H1 (cell line): ENCODE results near the gene CCBE1. TPM values are rescaled to one million over a fixed set of nuclear protein-coding genes. Genes with fewer than 3 reads are reported as not detected.

Experiments used
- CTCF ChIA-PET: fragments of 300-600 bp; sonication (Branson Sonifier 250); formaldehyde crosslinking; loops from one replicate; lab custom pipeline; 2021; ENCODE audit not compliant: partially characterized antibody; lab: Charles Lee
- POLR2A ChIA-PET: fragments of 300-600 bp; sonication (Branson Sonifier 250); formaldehyde crosslinking; loops from one replicate; lab custom pipeline; 2021; ENCODE audit warnings: inconsistent platforms; ENCODE audit not compliant: partially characterized antibody; lab: Charles Lee
- DNase-seq, 2 experiments: peaks; one replicate each; pipeline versions ENCODE4 v3.0.0 to v3.0.0-alpha.2; 2010 to 2022; ENCODE audit warnings: low spot score in 2 of 2, low read depth in 1 of 2, mixed read lengths in 1 of 2
- FAIRE-seq: peaks from 2 replicates; lab custom pipeline; 2011; peaks lifted over from hg19 to GRCh38; lab: Jason Lieb, UNC
- H2AFZ ChIP-seq: 2 replicates; pipeline ENCODE4 v1.8.1; 2012; ENCODE audit warnings: low read length, inconsistent platforms
- H2AK5ac ChIP-seq: 2 replicates; pipeline ENCODE4 v1.6.1; 2013; ENCODE audit warnings: low read depth, low read length
- H2BK120ac ChIP-seq: replicated peaks from 2 replicates; pipeline ENCODE3; 2013; ENCODE audit warnings: low read depth, low read length, inconsistent platforms
- H2BK12ac ChIP-seq: 2 replicates; pipeline ENCODE4 v1.6.1; 2013; ENCODE audit warnings: low read depth, low read length
- H2BK15ac ChIP-seq: 2 replicates; pipeline ENCODE4 v1.6.1; 2013; ENCODE audit warnings: low read length
- H2BK20ac ChIP-seq: 2 replicates; pipeline ENCODE4 v1.6.1; 2013; ENCODE audit warnings: low read length
- H2BK5ac ChIP-seq: 2 replicates; pipeline ENCODE4 v1.6.1; 2013; ENCODE audit warnings: low read depth, low read length
- H3K14ac ChIP-seq: 2 replicates; pipeline ENCODE4 v1.6.1; 2013; ENCODE audit warnings: inconsistent platforms; ENCODE audit not compliant: insufficient read length
- H3K18ac ChIP-seq: 2 replicates; pipeline ENCODE4 v1.6.1; 2013; ENCODE audit warnings: low read length; ENCODE audit errors: extremely low read depth
- H3K23ac ChIP-seq: 2 replicates; pipeline ENCODE4 v1.6.1; 2013; ENCODE audit warnings: inconsistent platforms; ENCODE audit not compliant: insufficient read length
- H3K23me2 ChIP-seq: 2 replicates; pipeline ENCODE4 v1.6.1; 2013; ENCODE audit warnings: low read depth, low read length
- H3K27ac ChIP-seq: 2 replicates; pipeline ENCODE4 v1.6.1; 2011; ENCODE audit warnings: low read depth, low read length, inconsistent platforms
- H3K27me3 ChIP-seq, 4 experiments: replicated peaks in 1 of 4; 1 replicate in 1 of 4; 2 replicates in 3 of 4; pipeline versions ENCODE4 v1.6.1 to v1.8.1; 2011 to 2013; ENCODE audit warnings: low read length in 3 of 4, mild to moderate bottlenecking in 3 of 4, inconsistent platforms in 2 of 4, mixed read lengths in 2 of 4, moderate library complexity in 1 of 4; ENCODE audit not compliant: control insufficient read depth in 3 of 4, insufficient read depth in 3 of 4; ENCODE audit errors: extremely low read depth in 1 of 4
- H3K36me3 ChIP-seq, 4 experiments: 2 replicates each; pipeline versions ENCODE4 v1.6.1 to v1.8.1; 2011 to 2013; ENCODE audit warnings: mild to moderate bottlenecking in 4 of 4, low read length in 3 of 4, moderate library complexity in 2 of 4, control low read depth in 1 of 4, inconsistent platforms in 1 of 4; ENCODE audit not compliant: insufficient read depth in 4 of 4, control insufficient read depth in 2 of 4
- H3K4ac ChIP-seq: replicated peaks from 2 replicates; pipeline ENCODE3; 2013; ENCODE audit warnings: low read length, low read depth, mixed read lengths, inconsistent platforms; ENCODE audit not compliant: insufficient read length
- H3K4me1 ChIP-seq, 4 experiments: replicated peaks in 1 of 4; 1 replicate in 1 of 4; 2 replicates in 3 of 4; pipeline versions ENCODE4 v1.6.1 to v1.8.1; 2011 to 2013; ENCODE audit warnings: low read length in 3 of 4, inconsistent platforms in 2 of 4, mixed read lengths in 1 of 4; ENCODE audit not compliant: insufficient read depth in 4 of 4, control insufficient read depth in 3 of 4
- H3K4me2 ChIP-seq, 2 experiments: 2 replicates each; pipeline versions ENCODE4 v1.6.1 to v1.8.1; 2011 to 2013; ENCODE audit warnings: low read depth in 2 of 2, low read length in 2 of 2, control low read depth in 1 of 2, inconsistent platforms in 1 of 2, mild to moderate bottlenecking in 1 of 2; ENCODE audit not compliant: insufficient read depth in 1 of 2
- H3K4me3 ChIP-seq, 4 experiments: fragments of 200-600, 300-600 bp in 1 of 4; sonication (generic), shearing (Covaris generic), sonication (Bioruptor Twin) in 1 of 4; 2 replicates each; pipeline versions ENCODE4 v1.5.1 to v1.8.1; 2011 to 2016; ENCODE audit warnings: low read length in 4 of 4, low read depth in 3 of 4, control low read depth in 2 of 4, inconsistent platforms in 2 of 4, mild to moderate bottlenecking in 2 of 4, mixed read lengths in 1 of 4, moderate library complexity in 1 of 4; ENCODE audit not compliant: insufficient read depth in 2 of 4; ENCODE audit errors: extremely low read depth in 1 of 4
- H3K56ac ChIP-seq: replicated peaks from 2 replicates; pipeline ENCODE3; 2013; ENCODE audit warnings: low read depth, mild to moderate bottlenecking, mixed read lengths, low read length, inconsistent platforms; ENCODE audit not compliant: insufficient read length
- H3K79me1 ChIP-seq: 2 replicates; pipeline ENCODE4 v1.6.1; 2013; ENCODE audit warnings: low read depth, low read length, control low read depth
- H3K79me2 ChIP-seq, 2 experiments: 2 replicates each; pipeline versions ENCODE4 v1.6.1 to v1.8.1; 2012 to 2013; ENCODE audit warnings: low read length in 2 of 2, mild to moderate bottlenecking in 2 of 2, inconsistent platforms in 1 of 2; ENCODE audit not compliant: insufficient read depth in 2 of 2, control insufficient read depth in 1 of 2
- H3K9ac ChIP-seq, 4 experiments: replicated peaks in 1 of 4; 1 replicate in 1 of 4; 2 replicates in 3 of 4; pipeline versions ENCODE4 v1.6.1 to v1.8.1; 2011 to 2013; ENCODE audit warnings: low read depth in 3 of 4, low read length in 3 of 4, control low read depth in 2 of 4, mild to moderate bottlenecking in 2 of 4, moderate library complexity in 2 of 4, inconsistent platforms in 1 of 4; ENCODE audit errors: extremely low read depth in 1 of 4
- H3K9me3 ChIP-seq, 2 experiments: 2 replicates each; pipeline versions ENCODE4 v1.6.1 to v1.8.1; 2012 to 2013; ENCODE audit warnings: mild to moderate bottlenecking in 2 of 2, moderate library complexity in 2 of 2, control low read depth in 1 of 2, inconsistent platforms in 1 of 2, low read depth in 1 of 2, low read length in 1 of 2, mixed read lengths in 1 of 2; ENCODE audit not compliant: insufficient read depth in 2 of 2
- H4K20me1 ChIP-seq, 2 experiments: replicated peaks in 1 of 2; 2 replicates each; pipeline versions ENCODE3 to v1.8.1; 2011 to 2013; ENCODE audit warnings: inconsistent platforms in 2 of 2, low read length in 2 of 2, mild to moderate bottlenecking in 1 of 2; ENCODE audit not compliant: insufficient read depth in 2 of 2, control insufficient read depth in 1 of 2
- H4K5ac ChIP-seq: 2 replicates; pipeline ENCODE4 v1.6.1; 2013; ENCODE audit warnings: low read length, low read depth, mixed read lengths, inconsistent platforms; ENCODE audit not compliant: insufficient read length
- H4K8ac ChIP-seq: 2 replicates; pipeline ENCODE4 v1.8.0; 2013; ENCODE audit warnings: mild to moderate bottlenecking, moderate library complexity, low read length, inconsistent platforms; ENCODE audit not compliant: insufficient read depth; ENCODE audit errors: extremely low read depth
- H4K91ac ChIP-seq: replicated peaks from 2 replicates; pipeline ENCODE3; 2013; ENCODE audit warnings: low read length, mixed read lengths, inconsistent platforms; ENCODE audit not compliant: insufficient read length
- CBX5 ChIP-seq: fragments of 300-800, 300-1000 bp; sonication (generic); IDR thresholded peaks from 2 replicates; pipeline ENCODE4 v1.7.1; 2016; ENCODE audit warnings: antibody characterized with exemption, low read length, low read depth
- CTBP2 ChIP-seq: IDR thresholded peaks from 2 replicates; pipeline ENCODE4 v1.7.0; 2011; ENCODE audit warnings: borderline replicate concordance, mild to moderate bottlenecking, moderate library complexity, mixed read lengths, low read length; ENCODE audit not compliant: insufficient read depth, insufficient read length
- E2F6 ChIP-seq: IDR thresholded peaks from 2 replicates; pipeline ENCODE4 v1.6.1; 2012; ENCODE audit warnings: inconsistent platforms
- JUND ChIP-seq: IDR thresholded peaks from 2 replicates; pipeline ENCODE4 v1.6.1; 2011; ENCODE audit warnings: mild to moderate bottlenecking, improper control_type of control experiment, low read length
- NANOG ChIP-seq: IDR thresholded peaks from 2 replicates; pipeline ENCODE4 v1.6.1; 2011; ENCODE audit warnings: low read length, low read depth, mild to moderate bottlenecking, inconsistent platforms; ENCODE audit not compliant: insufficient read depth, poor library complexity, severe bottlenecking
- NRF1 ChIP-seq: IDR thresholded peaks from 2 replicates; pipeline ENCODE4 v1.6.1; 2011; ENCODE audit warnings: mild to moderate bottlenecking, low read depth, low read length, improper control_type of control experiment
- RAD21 ChIP-seq, 2 experiments: IDR thresholded peaks in 1 of 2; conservative IDR thresholded peaks in 1 of 2; 2 replicates each; pipeline ENCODE4 v1.6.1; 2011; ENCODE audit warnings: low read depth in 2 of 2, low read length in 2 of 2, improper control_type of control experiment in 1 of 2, inconsistent platforms in 1 of 2, mild to moderate bottlenecking in 1 of 2, moderate library complexity in 1 of 2
- SIRT6 ChIP-seq: IDR thresholded peaks from one replicate; pipeline ENCODE4 v1.7.1; 2012; ENCODE audit warnings: low read length, inconsistent platforms
- SP1 ChIP-seq: IDR thresholded peaks from 2 replicates; pipeline ENCODE4 v1.6.1; 2011; ENCODE audit warnings: low read depth, low read length
- SP2 ChIP-seq: IDR thresholded peaks from 2 replicates; pipeline ENCODE4 v1.6.1; 2012; ENCODE audit warnings: mild to moderate bottlenecking, low read length, inconsistent platforms
- TAF1 ChIP-seq: IDR thresholded peaks from 2 replicates; pipeline ENCODE4 v1.6.1; 2011; ENCODE audit warnings: mild to moderate bottlenecking, low read depth, low read length
- TBP ChIP-seq: IDR thresholded peaks from 2 replicates; pipeline ENCODE4 v1.6.1; 2011; ENCODE audit warnings: low read depth, low read length, improper control_type of control experiment
- WGBS, 2 experiments: shearing (Covaris generic) in 1 of 2; methylation state at CpG; one replicate each; pipeline versions ENCODE4 v1.1.6 to v1.1.7; 2013 to 2015; ENCODE audit warnings: low lambda C conversion rate in 2 of 2, mixed read lengths in 2 of 2, inconsistent platforms in 1 of 2, low coverage in 1 of 2, missing lambda C conversion rate in 1 of 2; ENCODE audit not compliant: insufficient replicate concordance in 2 of 2, insufficient coverage in 1 of 2, insufficient read length in 1 of 2; ENCODE audit errors: extremely low coverage in 1 of 2, missing lambda C conversion rate in 1 of 2; 5-methylcytosine and 5-hydroxymethylcytosine counted together
- polyA plus RNA-seq, 7 experiments: library from polyadenylated mRNA; depleted of rRNA in 3 of 7; stranded (reverse) in 5 of 7; unstranded in 2 of 7; fragments of >200 nt in 5 of 7; fragments of 200-250 nt in 2 of 7; gene quantifications; 1 replicate in 5 of 7; 2 replicates in 1 of 7; 4 replicates in 1 of 7; pipeline versions ENCODE4 v1.2.1 to v1.2.3, GENCODE V29; 2011 to 2013; ENCODE audit warnings: missing spikeins in 2 of 7, mixed read lengths in 2 of 7
- total RNA-seq: library from RNA; stranded (reverse); fragmentation: NEBNext Ultra II Directional; extraction: Animal tissue kit (Norgen Biotek cat#: 25700); gene quantifications from 2 replicates; pipeline ENCODE4 v1.2.1, GENCODE V29; 2021

CCBE1 gene
- total and polyA plus RNA-seq, 2 of the 8 experiments (the other 6 are each of a cell fraction or from before 2014, with no cell fraction given): 2.1 to 2.6 TPM

GRCh38 chr18:59730896-59731295 lies 33.7 kb upstream of the CCBE1 start:
- Histone ChIP-seq H3K56ac (no peak overlapping the region), H4K20me1 (no peaks in the 10 kb centered on the region), H2AK5ac (no peak overlapping the region), H3K27me3 (peaks cover 0 to 2% (median 0%) of the 10 kb centered on the region in 4 experiments; a peak in 1 of 7 replicates), H3K9ac (no peak overlapping the region), H3K36me3 (no peaks in the 10 kb centered on the region), H2BK5ac (no peak overlapping the region), H3K14ac (no peak overlapping the region), H2BK12ac (no peak overlapping the region), H3K4ac (no peak overlapping the region), H4K91ac (no peak overlapping the region), H3K4me2 (no peak overlapping the region), H3K4me1 (no peaks in the 10 kb centered on the region), H3K18ac (no peak overlapping the region), H3K79me1 (no peaks in the 10 kb centered on the region), H2BK15ac (no peak overlapping the region), H3K9me3 (no peaks in the 10 kb centered on the region), H4K8ac (no peak overlapping the region), H3K23ac (no peak overlapping the region), H3K79me2 (no peaks in the 10 kb centered on the region), H3K4me3 (no peak overlapping the region), H2AFZ (no peak overlapping the region), H2BK120ac (no peak overlapping the region), H3K27ac (no peak overlapping the region), H3K23me2 (no peaks in the 10 kb centered on the region), H4K5ac (no peak overlapping the region), H2BK20ac (no peak overlapping the region)
- CTCF ChIA-PET: interaction anchor here (1.3 to 2.9 kb wide), 6 partner anchors 12 to 271 kb away, joined by 3 to 7 read pairs (median 4); partner anchors contain the start of gene CCBE1
- POLR2A ChIA-PET: no interaction called here
- DNase-seq: no peak
- FAIRE-seq: no peak
- WGBS, 2 experiments: 94% methylated on average over 1 of the region's 1 CpG; no CpG with 5 or more reads in 1 of the 2 experiments
- TF ChIP-seq SP1 (no peak), RAD21 (IDR thresholded peaks at IDR 0.05 in 1 of 2, conservative IDR thresholded peaks at IDR 0.05 in 1 of 2; ENCODE audit: low read depth in 2 of 2, low read length in 2 of 2) (no peak), TAF1 (no peak), NRF1 (no peak), JUND (no peak), CTBP2 (no peak), NANOG (no peak), TBP (no peak), E2F6 (no peak), CBX5 (no peak), SP2 (no peak), SIRT6 (no peak)
